ENCODE measurements around the gene HPSE2.

HPSE2 gene

DNA sequence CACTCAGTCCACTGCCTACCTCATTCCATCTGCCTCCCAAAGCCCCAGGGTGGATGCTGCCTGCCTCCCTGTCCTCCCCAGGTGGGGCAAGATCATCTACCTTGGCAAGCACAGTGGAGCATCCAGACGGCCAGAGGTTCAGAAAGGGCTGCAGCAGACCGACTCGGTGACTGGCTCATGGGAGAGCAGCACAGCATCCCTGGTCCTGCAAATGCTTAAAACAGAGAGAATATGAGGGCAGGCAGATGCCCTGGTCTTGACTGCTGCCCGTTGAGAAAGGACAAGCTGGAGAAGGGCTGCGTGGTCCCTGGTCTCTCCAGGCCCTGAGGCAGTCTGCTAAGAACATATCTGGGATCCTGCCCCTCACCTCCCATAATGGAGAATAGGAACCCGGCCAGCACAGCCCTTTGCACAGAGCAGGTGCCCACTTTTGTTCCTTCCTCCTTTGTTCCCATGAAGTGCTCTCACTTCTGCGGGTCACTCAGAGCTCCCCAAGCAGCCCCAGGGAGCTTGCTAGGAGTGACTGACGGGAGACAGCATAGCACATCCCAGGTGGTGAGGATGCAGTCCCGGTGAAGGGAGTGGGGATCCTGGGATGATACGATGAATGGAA, 790.3 kb downstream of the HPSE2 start:
- no peak for DNase-seq (ENCODE audit: low read depth in 2 of 3, low spot score in 1 of 3)

GRCh38 chr10:98444314-98445006, 791.2 kb downstream of the HPSE2 start:
- DNase-seq (ENCODE audit: low read depth in 2 of 3, low spot score in 1 of 3) = no peak

DNA sequence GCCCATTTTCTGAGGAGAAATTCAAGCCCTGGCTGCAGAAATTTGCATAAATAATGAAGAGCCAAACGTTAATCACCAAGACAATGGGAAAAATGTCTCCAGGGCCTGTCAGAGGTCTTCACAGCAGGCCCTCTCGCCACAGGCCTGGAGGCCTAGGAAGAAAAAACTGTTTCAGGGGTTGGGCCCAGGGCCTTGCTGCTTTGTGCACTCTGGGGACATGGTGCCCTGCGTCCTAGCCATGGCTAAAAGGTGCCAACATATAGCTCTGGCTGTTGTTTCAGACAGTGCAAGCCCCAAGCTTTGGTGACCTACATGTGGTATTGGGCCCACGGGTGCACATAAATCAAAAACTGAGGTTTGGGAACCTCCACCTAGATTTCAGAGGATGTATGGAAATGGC, 796.9 kb downstream of the HPSE2 start:
- DNase-seq (ENCODE audit: low read depth in 2 of 3, low spot score in 1 of 3) = no peak

DNA sequence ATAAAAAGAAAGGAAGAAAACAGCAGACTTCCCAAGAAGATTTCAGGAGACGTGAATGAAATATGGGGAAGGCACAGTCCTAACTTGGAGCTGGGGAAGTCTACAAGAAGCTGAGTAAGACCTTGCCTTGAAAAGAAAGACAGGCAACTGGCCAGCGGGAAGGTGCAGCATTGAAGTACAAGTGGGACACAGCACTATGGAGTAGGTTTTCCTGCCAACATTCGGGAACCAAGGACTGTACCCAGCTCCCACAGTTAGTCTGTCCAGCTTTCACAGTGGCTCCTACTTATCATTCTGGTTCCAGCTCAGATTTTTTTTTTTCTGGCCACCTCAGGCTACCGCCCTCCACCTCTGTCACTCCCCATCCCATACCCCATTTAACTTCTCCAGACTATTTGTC, 798.9 kb downstream of the HPSE2 start:
- DNase-seq (ENCODE audit: low read depth in 2 of 3, low spot score in 1 of 3) = no peak

GRCh38 chr10:98435178-98435577, 800.5 kb downstream of the HPSE2 start:
- DNase-seq (ENCODE audit: low read depth in 2 of 3, low spot score in 1 of 3) = no peak

- no peak for DNase-seq (ENCODE audit: low read depth in 2 of 3, low spot score in 1 of 3)
These were observed 801.5 kb downstream of the HPSE2 start for GRCh38 chr10:98433881-98434732.

- DNase-seq (ENCODE audit: low read depth in 2 of 3, low spot score in 1 of 3) = no peak
These were observed 802.3 kb downstream of the HPSE2 start for GRCh38 chr10:98433371-98433770.

DNA sequence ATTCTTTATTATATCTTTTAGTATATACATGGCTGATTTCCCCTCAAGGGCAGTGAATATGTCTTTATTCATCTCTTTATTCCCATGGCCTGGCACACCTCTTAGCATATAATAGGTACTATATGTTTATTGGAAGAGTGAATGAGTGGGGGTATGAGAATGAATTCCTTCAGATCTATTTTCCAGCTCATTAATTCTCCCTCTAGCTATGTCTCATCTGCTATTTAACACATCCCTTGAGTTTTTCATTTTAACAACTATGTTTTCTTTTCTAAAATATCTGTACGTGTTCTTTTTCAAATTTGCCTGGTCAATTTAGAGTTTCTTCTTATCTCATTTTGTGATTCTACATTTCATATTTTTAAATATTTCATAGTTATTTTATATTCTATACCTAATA, 803.3 kb downstream of the HPSE2 start:
- DNase-seq (ENCODE audit: low read depth in 2 of 3, low spot score in 1 of 3) = no peak

GRCh38 chr10:98431016-98431415, 804.6 kb downstream of the HPSE2 start:
- no peak for DNase-seq (ENCODE audit: low read depth in 2 of 3, low spot score in 1 of 3)

GRCh38 chr10:98430427-98430826, 805.2 kb downstream of the HPSE2 start:
- DNase-seq (ENCODE audit: low read depth in 2 of 3, low spot score in 1 of 3) = no peak

DNA sequence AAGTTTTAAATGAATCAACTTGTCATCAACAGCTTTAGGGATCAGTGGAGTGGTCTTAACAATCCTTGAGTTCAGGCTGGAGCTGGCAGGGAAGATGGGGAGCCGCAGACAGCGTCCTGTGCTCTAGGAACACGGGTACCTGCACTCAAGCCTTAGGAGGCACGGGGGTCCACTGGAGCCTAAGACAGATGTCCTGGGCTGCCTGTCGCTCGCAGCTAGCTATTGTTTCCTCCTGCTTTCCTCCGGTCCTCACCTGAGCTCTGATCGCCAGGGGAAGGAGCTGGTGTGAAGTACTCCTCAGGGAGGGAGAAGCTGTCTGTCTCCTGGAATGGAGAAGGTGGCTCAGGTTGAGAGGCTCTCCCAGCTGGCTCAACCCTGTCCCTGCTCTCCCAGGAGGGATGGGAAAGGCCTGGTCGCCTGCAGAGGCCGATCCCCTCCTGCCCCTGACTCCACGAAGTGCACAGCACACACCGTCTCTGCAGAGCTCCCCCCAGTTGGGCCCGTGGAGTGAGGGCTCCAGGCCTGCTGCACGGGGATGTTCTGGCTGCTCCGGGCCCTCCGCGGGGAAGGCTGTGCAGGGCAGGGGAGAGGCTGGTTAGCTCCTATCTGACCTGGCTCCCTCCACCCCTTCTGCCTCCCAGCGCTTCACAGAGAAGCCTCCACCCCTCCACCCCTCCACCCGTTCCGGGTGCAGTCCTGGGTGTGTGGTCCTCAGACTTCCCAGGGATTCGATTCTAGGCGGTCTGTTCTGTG, 806.2 kb downstream of the HPSE2 start:
- no peak for DNase-seq (ENCODE audit: low read depth in 2 of 3, low spot score in 1 of 3)

- DNase-seq (ENCODE audit: low read depth in 2 of 3, low spot score in 1 of 3) = no peak
These were observed 808.6 kb downstream of the HPSE2 start for GRCh38 chr10:98427011-98427515.

GRCh38 chr10:98425511-98426352, 809.9 kb downstream of the HPSE2 start:
- DNase-seq (ENCODE audit: low read depth in 2 of 3, low spot score in 1 of 3) = peak in 2 of 3 donors; percentile 30 to 35

DNA sequence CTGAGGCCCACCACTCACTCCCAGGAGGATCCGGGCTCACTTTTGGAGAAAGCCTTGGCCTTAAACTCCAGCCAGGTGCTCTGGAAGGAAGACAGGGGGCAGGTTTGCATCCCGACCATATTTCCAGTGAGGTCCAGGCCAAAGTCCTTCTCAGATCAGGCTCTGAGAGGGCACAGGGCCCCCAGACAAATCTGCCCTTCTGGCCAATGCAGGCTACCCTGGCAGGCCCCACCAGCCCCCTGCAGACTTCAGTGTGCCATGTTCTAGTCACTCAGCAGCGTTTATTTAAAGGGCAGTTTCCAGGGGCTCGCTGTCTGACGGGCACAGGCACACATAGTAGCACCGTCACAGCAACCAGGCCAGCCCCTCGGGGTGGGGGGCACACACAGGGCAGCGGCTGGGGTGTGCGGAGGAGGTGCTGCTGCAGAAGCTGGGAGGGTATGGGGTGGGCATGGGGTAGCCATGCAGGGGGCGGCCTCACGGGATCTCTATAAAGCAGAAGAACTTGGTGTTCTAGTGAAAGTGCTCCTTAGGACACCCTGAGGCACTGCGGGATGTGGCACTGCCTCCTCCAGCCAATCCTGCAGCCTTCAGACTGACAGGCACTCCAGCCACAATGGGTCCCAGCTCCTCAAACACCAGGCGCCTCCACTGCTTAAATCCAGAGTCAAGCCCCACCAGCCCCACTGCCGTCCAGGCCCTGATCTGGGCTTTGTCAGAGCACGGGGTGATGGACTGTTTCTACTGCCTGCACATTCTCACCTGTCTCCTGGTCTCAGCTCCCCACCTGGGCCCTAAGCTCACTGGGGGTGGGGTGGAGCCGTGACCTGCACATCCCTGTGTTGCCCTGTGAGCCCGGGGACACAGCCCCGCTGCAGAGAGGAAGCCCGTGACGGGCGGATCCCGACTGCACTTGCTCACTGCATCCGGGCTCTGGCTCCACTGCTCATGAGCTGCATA, 811.1 kb downstream of the HPSE2 start:
- no peak for DNase-seq (ENCODE audit: low read depth in 2 of 3, low spot score in 1 of 3)

DNA sequence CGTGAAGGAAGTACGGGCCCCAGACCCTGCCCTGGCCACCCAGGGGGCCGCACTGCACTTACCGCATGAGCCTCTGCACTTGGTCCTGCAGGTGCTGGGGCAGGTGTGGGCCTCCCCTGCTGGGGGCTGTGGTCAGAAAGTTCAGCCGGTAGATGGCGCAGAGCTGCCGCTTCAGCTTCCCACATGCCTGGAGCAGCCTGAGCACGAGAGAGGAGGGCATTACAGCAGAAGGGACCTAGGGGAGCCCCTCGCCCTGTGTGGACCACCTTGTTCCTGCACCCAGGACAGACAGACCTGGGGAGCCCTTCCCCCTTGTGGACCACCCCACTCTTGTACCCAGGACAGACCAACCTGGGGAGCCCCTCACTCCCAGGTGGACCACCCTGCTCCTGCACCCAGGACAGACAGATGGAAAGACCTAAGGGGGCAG, 811.9 kb downstream of the HPSE2 start:
- DNase-seq (ENCODE audit: low read depth in 2 of 3, low spot score in 1 of 3) = no peak

DNA sequence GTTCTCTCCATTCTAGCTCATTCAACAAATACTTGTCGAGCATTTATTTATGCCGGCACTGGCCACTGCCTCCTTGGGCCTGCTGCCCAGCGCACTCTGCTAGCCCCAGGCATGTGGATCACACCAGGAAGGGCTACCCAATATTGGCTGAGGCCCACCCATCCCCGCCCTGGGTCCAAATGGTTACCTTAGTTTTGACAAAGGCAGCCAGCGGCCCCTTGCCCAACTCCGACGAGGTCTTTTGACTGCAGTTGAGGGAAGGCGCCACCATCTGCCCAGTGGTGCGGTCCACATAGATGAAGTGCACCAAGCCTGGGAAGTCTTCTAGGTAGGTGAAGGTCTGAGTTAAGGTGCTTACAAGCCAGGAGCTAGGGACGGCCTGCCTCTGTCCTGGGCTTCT, 813.5 kb downstream of the HPSE2 start:
- DNase-seq (ENCODE audit: low read depth in 2 of 3, low spot score in 1 of 3) = no peak

DNA sequence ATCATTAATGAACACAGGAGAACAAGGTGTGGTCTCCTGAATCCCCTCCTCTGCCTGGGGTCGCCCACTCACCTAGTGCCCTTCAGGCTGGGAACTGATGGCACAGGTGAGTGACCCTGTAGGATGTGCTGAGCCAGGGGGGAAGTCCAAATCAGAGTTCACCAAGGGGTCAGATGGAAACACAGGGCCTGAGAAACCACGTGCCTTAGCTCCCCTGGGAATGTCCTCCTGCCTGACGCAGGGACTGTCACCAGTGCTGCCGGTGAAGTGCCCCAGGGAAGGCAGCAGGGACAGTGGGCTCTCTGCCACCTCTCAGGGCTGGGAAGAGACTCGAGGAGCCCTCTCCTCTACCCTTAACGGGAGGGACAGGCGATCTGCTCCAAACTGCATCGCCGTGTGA, 814.9 kb downstream of the HPSE2 start:
- no peak for DNase-seq (ENCODE audit: low read depth in 2 of 3, low spot score in 1 of 3)

DNA sequence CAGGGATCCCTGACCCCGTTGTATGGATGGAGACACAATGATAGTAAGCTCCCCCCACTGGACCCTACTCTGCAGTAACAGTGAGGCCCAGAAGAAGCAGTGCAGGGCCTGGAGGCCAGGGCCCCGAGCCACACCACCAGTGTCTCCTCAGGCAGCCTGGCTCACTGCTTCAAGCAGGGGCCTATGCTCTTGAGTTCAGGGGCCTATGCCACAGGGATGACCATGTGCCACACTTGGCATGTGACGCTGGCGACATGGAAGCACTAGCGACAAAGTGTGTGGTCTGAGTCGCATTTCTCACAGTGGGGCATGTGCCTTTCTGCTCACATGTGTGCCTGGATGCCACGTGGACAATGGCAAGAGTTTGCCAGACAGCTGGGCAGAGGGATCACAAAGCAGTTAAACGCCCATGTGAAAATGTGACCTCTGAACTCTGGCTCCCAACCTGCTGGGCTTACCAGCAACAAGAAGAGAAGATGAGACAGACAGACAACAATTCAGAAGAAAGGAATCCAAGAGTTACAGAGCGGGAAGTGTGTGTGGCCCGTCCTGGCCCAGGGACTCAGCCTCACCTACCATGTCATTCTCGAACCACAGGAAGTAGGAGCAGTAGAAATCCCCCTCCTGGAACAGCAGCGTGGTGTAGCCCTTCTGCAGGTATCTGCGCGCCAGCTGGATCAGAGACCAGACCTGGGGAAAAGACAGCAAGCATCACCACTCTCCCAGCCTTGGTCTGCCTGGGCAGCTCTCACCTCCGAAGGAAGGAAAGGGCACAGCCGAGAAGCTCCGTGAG, 816.0 kb downstream of the HPSE2 start:
- DNase-seq (ENCODE audit: low read depth in 2 of 3, low spot score in 1 of 3) = no peak

Data from stimulated activated CD4-positive, alpha-beta T cell treated with anti-CD3 and anti-CD28 coated beads, Interleukin-12 subunit alpha, Interleukin-12 subunit beta, amount 100 ng/mL, for 48 hours (primary cell).